GM12878 (cell line): ENCODE results near the gene LCE6A. TPM values are rescaled to one million over a fixed set of nuclear protein-coding genes. Genes with fewer than 3 reads are reported as not detected.

Experiments
- ATAC-seq: fragments of 200-7000 bp; cut with Tn5 transposase; 3 replicates; pipeline ENCODE4 v1.9.1; 2020; ENCODE audit warnings: mild to moderate bottlenecking, moderate library complexity
- BruUV-seq: library from RNA; stranded (reverse); fragments of 400-500 nt; replicated peaks from 2 replicates; lab custom pipeline; 2021; lab: Mats Ljungman, UMichigan
- CTCF ChIA-PET: fragments of 300-600 bp; sonication (Branson Sonifier 250); formaldehyde crosslinking; extraction: SDS; loops from one replicate; lab custom pipeline; 2021; ENCODE audit warnings: inconsistent platforms; lab: Yijun Ruan, JAX
- POLR2A ChIA-PET: fragments of 350-600 bp; formaldehyde crosslinking; extraction: SDS; loops from one replicate; lab custom pipeline; 2021; ENCODE audit warnings: inconsistent platforms; lab: Charles Lee
- RAD21 ChIA-PET: fragments of 300-600 bp; sonication (Branson Sonifier 250); formaldehyde crosslinking; loops from one replicate; lab custom pipeline; 2023; ENCODE audit warnings: antibody characterized with exemption; ENCODE audit not compliant: unreplicated experiment; lab: Charles Lee
- SMC1A ChIA-PET: fragments of 300-600 bp; sonication (Branson Sonifier 250); formaldehyde crosslinking; loops from one replicate; lab custom pipeline; 2023; ENCODE audit not compliant: unreplicated experiment, uncharacterized antibody; lab: Charles Lee
- DNase-seq: peaks from one replicate; pipeline ENCODE4 v3.0.0-alpha.2; 2011; ENCODE audit warnings: low read depth, low spot score
- FAIRE-seq: peaks from 3 replicates; lab custom pipeline; 2011; peaks lifted over from hg19 to GRCh38; lab: Jason Lieb, UNC
- H2AFZ ChIP-seq: 2 replicates; pipeline ENCODE4 v1.6.0; 2011; ENCODE audit warnings: low read depth, low read length, control low read depth; ENCODE audit not compliant: control insufficient read depth
- H3K27ac ChIP-seq: 2 replicates; pipeline ENCODE4 v1.5.1; 2011; ENCODE audit warnings: control low read depth; ENCODE audit not compliant: control insufficient read depth, insufficient read depth
- H3K27me3 ChIP-seq, 2 experiments: replicated peaks in 1 of 2; 2 replicates each; pipeline versions ENCODE4 v1.6.0 to v1.6.1; 2011; ENCODE audit warnings: low read length in 1 of 2; ENCODE audit not compliant: control insufficient read depth in 2 of 2, insufficient read depth in 2 of 2
- H3K36me3 ChIP-seq, 2 experiments: 2 replicates each; pipeline ENCODE4 v1.5.1; 2011; ENCODE audit warnings: low read length in 1 of 2; ENCODE audit not compliant: control insufficient read depth in 2 of 2, insufficient read depth in 2 of 2
- H3K4me1 ChIP-seq: 2 replicates; pipeline ENCODE4 v1.6.1; 2011; ENCODE audit warnings: mild to moderate bottlenecking, low read length, moderate library complexity, mixed read lengths; ENCODE audit not compliant: control insufficient read depth, insufficient read depth
- H3K4me2 ChIP-seq: 2 replicates; pipeline ENCODE4 v1.6.0; 2011; ENCODE audit warnings: control low read depth; ENCODE audit not compliant: control insufficient read depth, insufficient read depth
- H3K4me3 ChIP-seq: fragments of 200-600 bp; sonication (generic); 2 replicates; pipeline ENCODE4 v1.5.1; 2016
- H3K79me2 ChIP-seq: 2 replicates; pipeline ENCODE4 v1.6.0; 2011; ENCODE audit warnings: low read length; ENCODE audit not compliant: control insufficient read depth, insufficient read depth
- H3K9ac ChIP-seq: 2 replicates; pipeline ENCODE4 v1.8.0; 2011; ENCODE audit warnings: low read length, control low read depth, mixed read lengths; ENCODE audit not compliant: control insufficient read depth, insufficient read depth
- H3K9me3 ChIP-seq: replicated peaks from 3 replicates; pipeline ENCODE4 v1.5.1; 2011; ENCODE audit warnings: mild to moderate bottlenecking, low read length; ENCODE audit not compliant: control insufficient read depth, insufficient read depth
- H4K20me1 ChIP-seq: 2 replicates; pipeline ENCODE4 v1.6.0; 2011; ENCODE audit not compliant: control insufficient read depth, insufficient read depth
- BCL3 ChIP-seq: IDR thresholded peaks from 2 replicates; pipeline ENCODE4 v1.6.1; 2011; ENCODE audit warnings: borderline replicate concordance, low read depth, mild to moderate bottlenecking, moderate library complexity, low read length; ENCODE audit not compliant: insufficient read depth, poor library complexity, severe bottlenecking
- BMI1 ChIP-seq: fragments of 450-650 bp; IDR thresholded peaks from 2 replicates; pipeline ENCODE4 v1.6.1; 2016; ENCODE audit warnings: mild to moderate bottlenecking, moderate library complexity, borderline replicate concordance
- EGR1 ChIP-seq, 2 experiments: IDR thresholded peaks; 1 replicate in 1 of 2; 2 replicates in 1 of 2; pipeline ENCODE4 v1.6.1; 2011 to 2012; ENCODE audit warnings: low read depth in 2 of 2, low read length in 2 of 2, borderline replicate concordance in 1 of 2, mild to moderate bottlenecking in 1 of 2, moderate library complexity in 1 of 2
- RCOR1 ChIP-seq: conservative IDR thresholded peaks from 2 replicates; pipeline ENCODE4 v1.6.1; 2012; ENCODE audit warnings: low read depth, low read length, improper control_type of control experiment
- STAT1 ChIP-seq: fragments of 450-650 bp; conservative IDR thresholded peaks from 2 replicates; pipeline ENCODE4 v1.6.1; 2014; ENCODE audit warnings: antibody characterized with exemption, mild to moderate bottlenecking
- WGBS: methylation state at CpG from one replicate; pipeline ENCODE4 v1.1.6; 2016; ENCODE audit warnings: low lambda C conversion rate; ENCODE audit not compliant: insufficient replicate concordance, insufficient coverage; ENCODE audit errors: missing lambda C conversion rate; 5-methylcytosine and 5-hydroxymethylcytosine counted together
- in situ Hi-C: fragments of 300-500 bp; cut with MboI; formaldehyde crosslinking; loops from 9 replicates; pipeline ENCODE4 v1.14.3; 2018; ENCODE audit warnings: mixed read lengths
- intact Hi-C: fragments of 100-400 bp; cut with micrococcal nuclease; formaldehyde crosslinking; loops from one replicate; pipeline ENCODE4 v1.14.2; 2022; ENCODE audit not compliant: unreplicated experiment
- polyA plus RNA-seq, 11 experiments: library from polyadenylated mRNA; depleted of rRNA in 4 of 11; unstranded in 6 of 11; stranded (reverse) in 5 of 11; fragments of >200 nt; fragmentation: Nextera tagmentation in 4 of 11; fragmentation: Illumina TruSeq in 1 of 11; extraction: Ambion mirVana in 4 of 11; extraction: Trizol in 1 of 11; gene quantifications; 1 replicate in 1 of 11; 2 replicates in 10 of 11; pipeline versions ENCODE4 v1.2.1 to v1.2.3, GENCODE V29; 2011 to 2016; ENCODE audit warnings: inconsistent platforms in 2 of 11, missing spikeins in 2 of 11, low read depth in 1 of 11
- total RNA-seq, 4 experiments: library from RNA; depleted of rRNA in 3 of 4; stranded (reverse); fragments of >200 nt in 3 of 4; fragmentation: Illumina TruSeq in 1 of 4; extraction: Trizol in 1 of 4; gene quantifications; 2 replicates each; pipeline versions ENCODE4 v1.2.1 to v1.2.3, GENCODE V29; 2013 to 2021

Gene LCE6A
- total and polyA plus RNA-seq, 10 of the 15 experiments (the other 5 are each of a cell fraction or from before 2014, with no cell fraction given) = 0.45 TPM; not detected in 9

DNA sequence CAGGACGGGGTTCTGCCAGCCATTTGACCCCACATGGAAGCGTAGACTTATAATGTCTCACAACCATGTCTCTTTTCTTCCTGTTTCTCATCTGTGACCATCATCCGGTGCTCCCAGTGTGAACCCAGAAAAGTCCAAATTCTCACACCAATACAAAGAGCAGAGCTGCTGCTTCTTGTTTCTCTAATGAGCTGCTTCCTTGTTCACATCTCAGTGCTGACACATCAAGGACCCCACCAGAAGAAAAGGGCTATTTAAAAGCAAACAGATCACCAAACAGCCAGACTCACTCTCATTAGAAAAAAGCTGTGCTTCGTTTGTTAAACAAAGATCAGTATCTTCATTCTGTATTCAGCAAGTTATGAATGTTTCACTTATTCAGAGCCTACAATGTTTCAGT, 47.0 kb upstream of the LCE6A start:
- Histone ChIP-seq H3K4me3 (no peak overlapping the region), H3K27me3 (no peaks in the 10 kb centered on the region), H3K9ac (no peak overlapping the region), H2AFZ (no peak overlapping the region), H3K36me3 (no peaks in the 10 kb centered on the region), H3K4me1 (no peaks in the 10 kb centered on the region), H4K20me1 (no peaks in the 10 kb centered on the region), H3K9me3 (no peaks in the 10 kb centered on the region), H3K4me2 (no peak overlapping the region), H3K79me2 (no peaks in the 10 kb centered on the region), H3K27ac (no peak overlapping the region)
- DNase-seq (no peak), ATAC-seq (no peak), FAIRE-seq (no peak)
- intact Hi-C loops = no loop called here
- in situ Hi-C loops = no loop called here
- ChIA-PET SMC1A (no interaction called here), POLR2A (no interaction called here), CTCF (no interaction called here), RAD21 (no interaction called here)
- no TSS peak for BruUV-seq
- TF ChIP-seq BMI1 = no peak
- no CpG with 5 or more reads among the region's 4 CpGs for WGBS

- in situ Hi-C loops (no loop called here), intact Hi-C loops (no loop called here)
- Histone ChIP-seq H3K27me3 (no peaks in the 10 kb centered on the region), H3K4me3 (no peak within 1 kb of the TSS), H3K36me3 (no peaks in the 10 kb centered on the region), H3K4me1 (no peaks in the 10 kb centered on the region), H2AFZ (no peak within 1 kb of the TSS), H4K20me1 (no peaks in the 10 kb centered on the region), H3K27ac (no peak within 1 kb of the TSS), H3K4me2 (no peak within 1 kb of the TSS), H3K79me2 (no peaks in the 10 kb centered on the region), H3K9ac (no peak within 1 kb of the TSS), H3K9me3 (no peaks in the 10 kb centered on the region)
- ATAC-seq = no peak
- no TSS peak for BruUV-seq
- POLR2A ChIA-PET = no interaction called here
- WGBS = no CpG with 5 or more reads among the region's 3 CpGs
- no peak for FAIRE-seq
- no peak for DNase-seq
- TF ChIP-seq EGR1 (IDR thresholded peaks at IDR 0.05; ENCODE audit: borderline replicate concordance in 1 of 2, low read depth in 2 of 2, low read length in 2 of 2) = no peak
- TF ChIP-seq BCL3 = no peak
- TF ChIP-seq STAT1 = no peak
- TF ChIP-seq RCOR1 = no peak
- CTCF ChIA-PET = no interaction called here
- SMC1A ChIA-PET = no interaction called here
- RAD21 ChIA-PET = no interaction called here
Measured at GRCh38 chr1:152796421-152796820, 46.2 kb upstream of the LCE6A start, which contains the start of gene LCE1D. Gene LCE1D (plus strand): TSS chr1:152796721. CDS start chr1:152797795, 1,074 bp downstream.
